LNCaP clone FGC (cell line): ENCODE results near the gene GRK1.

Experiments used
- DNase-seq: peaks from one replicate; pipeline ENCODE4 v3.0.0-alpha.2; 2011; ENCODE audit warnings: low read depth
- H3K4me3 ChIP-seq: 2 replicates; pipeline ENCODE4 v1.5.1; 2011; ENCODE audit warnings: mild to moderate bottlenecking, low read depth, low read length, control low read depth
- CTCF ChIP-seq: IDR thresholded peaks from 2 replicates; pipeline ENCODE4 v1.5.1; 2012; ENCODE audit warnings: mild to moderate bottlenecking; ENCODE audit not compliant: control insufficient read depth, insufficient read depth; ENCODE audit errors: extremely low read depth

Gene GRK1

GRCh38 chr13:113732176-113732960, 65.3 kb downstream of the GRK1 start:
- DNase-seq, result no peak
- TF ChIP-seq CTCF, result no peak
- no peak overlapping the region for H3K4me3 ChIP-seq

GRCh38 chr13:113732961-113733950, 66.2 kb downstream of the GRK1 start:
- no peak overlapping the region for H3K4me3 ChIP-seq

GRCh38 chr13:113734099-113734825, 67.2 kb downstream of the GRK1 start:
- H3K4me3 ChIP-seq, result no peak overlapping the region
- DNase-seq, result no peak
- TF ChIP-seq CTCF, result no peak

More at GRCh38 chr13:113732961-113733950, 66.2 kb downstream of the GRK1 start:
- DNase-seq, result no peak
- no peak for TF ChIP-seq CTCF

GRCh38 chr13:113734826-113735125, 67.8 kb downstream of the GRK1 start:
- no peak for TF ChIP-seq CTCF
- DNase-seq, result no peak
- H3K4me3 ChIP-seq, result no peak overlapping the region

GRCh38 chr13:113735194-113735593, 68.2 kb downstream of the GRK1 start:
- TF ChIP-seq CTCF, result no peak
- H3K4me3 ChIP-seq, result no peak overlapping the region
- DNase-seq, result no peak

GRCh38 chr13:113735750-113736149, 68.7 kb downstream of the GRK1 start:
- H3K4me3 ChIP-seq, result no peak overlapping the region
- no peak for TF ChIP-seq CTCF
- DNase-seq, result no peak
